HEK293T (cell line): Measurements from ENCODE around the gene TENM3.

ENCODE experiments used
- CTCF ChIA-PET: fragments of 350-600 bp; formaldehyde crosslinking; extraction: SDS; loops from one replicate; lab custom pipeline; 2021; ENCODE audit warnings: antibody characterized with exemption, inconsistent platforms; lab: Yijun Ruan, JAX
- POLR2A ChIA-PET: fragments of 350-600 bp; formaldehyde crosslinking; extraction: SDS; loops from one replicate; lab custom pipeline; 2020; ENCODE audit warnings: antibody characterized with exemption, inconsistent platforms; lab: Yijun Ruan, JAX
- DNase-seq: peaks from one replicate; pipeline ENCODE4 v3.0.0; 2012; ENCODE audit warnings: mixed read lengths; ENCODE audit errors: extremely low spot score
- ARNT ChIP-seq: fragments of 450-650 bp; IDR thresholded peaks from 2 replicates; pipeline ENCODE4 v1.6.1; 2017; ENCODE audit warnings: mild to moderate bottlenecking
- BHLHE40 ChIP-seq: fragments of 450-650 bp; IDR thresholded peaks from 2 replicates; pipeline ENCODE4 v1.6.1; 2016; ENCODE audit warnings: mild to moderate bottlenecking, moderate library complexity, borderline replicate concordance
- CTBP1 ChIP-seq: fragments of 450-650 bp; IDR thresholded peaks from 2 replicates; pipeline ENCODE4 v1.6.1; 2016; ENCODE audit warnings: borderline replicate concordance
- ELF4 ChIP-seq: fragments of 450-650 bp; IDR thresholded peaks from 2 replicates; pipeline ENCODE4 v1.6.1; 2017; ENCODE audit warnings: antibody characterized with exemption
- FOXA1 ChIP-seq: fragments of 450-650 bp; IDR thresholded peaks from 2 replicates; pipeline ENCODE4 v1.6.1; 2016; ENCODE audit warnings: mild to moderate bottlenecking
- FOXK2 ChIP-seq: fragments of 450-650 bp; IDR thresholded peaks from 2 replicates; pipeline ENCODE4 v1.6.1; 2016; ENCODE audit warnings: mild to moderate bottlenecking
- FOXM1 ChIP-seq: fragments of 450-650 bp; IDR thresholded peaks from 2 replicates; pipeline ENCODE4 v1.6.1; 2017; ENCODE audit warnings: mild to moderate bottlenecking, borderline replicate concordance
- HDGF ChIP-seq: fragments of 450-650 bp; IDR thresholded peaks from 2 replicates; pipeline ENCODE4 v1.6.1; 2017; ENCODE audit warnings: antibody characterized with exemption, borderline replicate concordance
- L3MBTL2 ChIP-seq: fragments of 450-650 bp; conservative IDR thresholded peaks from 2 replicates; pipeline ENCODE4 v1.6.1; 2016; ENCODE audit warnings: mild to moderate bottlenecking
- LEF1 ChIP-seq: fragments of 450-650 bp; IDR thresholded peaks from 2 replicates; pipeline ENCODE4 v1.6.1; 2017; ENCODE audit warnings: mild to moderate bottlenecking, borderline replicate concordance
- NFRKB ChIP-seq: fragments of 450-650 bp; IDR thresholded peaks from 2 replicates; pipeline ENCODE4 v1.6.1; 2016; ENCODE audit warnings: mild to moderate bottlenecking, moderate library complexity
- SP1 ChIP-seq: fragments of 450-650 bp; IDR thresholded peaks from 2 replicates; pipeline ENCODE4 v1.6.1; 2017
- TARDBP ChIP-seq: fragments of 450-650 bp; IDR thresholded peaks from 2 replicates; pipeline ENCODE4 v1.6.1; 2016
- ZNF384 ChIP-seq: fragments of 450-650 bp; IDR thresholded peaks from 2 replicates; pipeline ENCODE4 v1.6.1; 2016
- TF ChIP-seq, protein P1 (sequence below): fragments of 450-650 bp; IDR thresholded peaks from 2 replicates; pipeline ENCODE4 v1.6.1; 2016

Gene TENM3

DNA sequence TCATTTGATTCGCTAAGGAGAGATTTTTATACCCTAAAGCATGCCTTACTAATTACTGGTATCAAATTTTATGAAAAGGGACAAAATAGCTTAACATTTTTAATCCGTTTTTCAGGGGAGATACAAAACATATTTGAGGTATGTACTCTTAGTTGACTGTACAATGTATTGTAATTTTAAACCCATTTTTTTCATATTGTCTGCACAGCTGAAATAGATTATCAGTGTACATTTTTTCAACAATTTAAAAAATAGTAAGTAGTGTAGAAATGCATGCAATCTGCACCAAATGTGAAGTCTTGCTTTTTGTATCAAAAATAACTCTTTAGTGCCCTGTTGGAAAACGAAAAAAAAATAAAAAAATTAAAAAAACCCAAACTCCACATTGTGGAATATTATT is 82.2 kb downstream of the TENM3 start:
- DNase-seq: no peak
- CTCF ChIA-PET: no interaction called here
- TF ChIP-seq L3MBTL2 (no peak), TARDBP (no peak), SP1 (no peak), HDGF (no peak), ELF4 (no peak), FOXK2 (no peak)
- TF ChIP-seq, protein P1, sequence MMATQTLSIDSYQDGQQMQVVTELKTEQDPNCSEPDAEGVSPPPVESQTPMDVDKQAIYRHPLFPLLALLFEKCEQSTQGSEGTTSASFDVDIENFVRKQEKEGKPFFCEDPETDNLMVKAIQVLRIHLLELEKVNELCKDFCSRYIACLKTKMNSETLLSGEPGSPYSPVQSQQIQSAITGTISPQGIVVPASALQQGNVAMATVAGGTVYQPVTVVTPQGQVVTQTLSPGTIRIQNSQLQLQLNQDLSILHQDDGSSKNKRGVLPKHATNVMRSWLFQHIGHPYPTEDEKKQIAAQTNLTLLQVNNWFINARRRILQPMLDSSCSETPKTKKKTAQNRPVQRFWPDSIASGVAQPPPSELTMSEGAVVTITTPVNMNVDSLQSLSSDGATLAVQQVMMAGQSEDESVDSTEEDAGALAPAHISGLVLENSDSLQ: no peak
- POLR2A ChIA-PET: no interaction called here

DNA sequence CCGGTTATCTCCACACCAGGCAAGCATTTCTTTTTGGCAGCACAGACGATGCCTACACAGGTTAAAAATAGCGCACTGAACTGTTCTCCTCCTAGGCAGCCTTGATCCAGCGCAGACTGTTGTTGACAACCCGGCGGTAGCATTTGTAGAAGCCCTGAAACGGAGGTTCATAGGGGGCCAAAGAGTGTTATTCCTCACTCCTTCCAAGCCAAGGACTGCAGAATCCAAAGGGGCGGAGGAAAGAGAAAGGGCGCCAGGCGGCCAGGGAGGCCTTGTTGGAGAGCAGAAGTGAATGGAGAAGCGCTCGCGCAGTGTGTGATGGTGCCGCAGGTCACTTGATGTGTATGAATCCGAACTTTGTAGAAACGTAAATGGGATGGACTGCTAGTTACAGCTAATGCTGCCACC is 82.7 kb downstream of the TENM3 start:
- ChIA-PET POLR2A (no interaction called here), CTCF (no interaction called here)
- no peak for DNase-seq
- TF ChIP-seq FOXK2 (no peak), BHLHE40 (no peak), ARNT (no peak), CTBP1 (no peak), SP1 (no peak)

DNA sequence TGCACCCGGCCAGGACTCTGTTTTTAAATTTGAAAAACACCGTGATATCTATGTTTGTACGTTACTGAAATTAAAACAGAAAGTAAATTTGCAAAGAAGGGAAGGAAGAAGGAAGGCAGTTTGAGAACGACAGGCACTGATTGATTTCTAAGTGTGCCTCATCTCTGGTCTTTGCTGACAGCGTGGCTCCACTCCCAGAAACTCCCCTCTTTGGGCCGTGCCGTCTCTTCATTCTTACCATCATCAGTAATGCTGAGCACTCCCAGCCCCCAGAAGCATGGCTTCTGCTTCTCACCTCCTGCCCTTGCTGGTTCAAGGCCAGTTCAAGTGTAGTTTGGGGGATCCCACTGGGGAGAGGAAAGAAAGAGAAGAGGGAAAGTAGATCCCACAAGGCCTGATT is 85.3 kb downstream of the TENM3 start:
- no peak for TF ChIP-seq CTBP1
- TF ChIP-seq L3MBTL2: no peak
- no peak for TF ChIP-seq LEF1
- TF ChIP-seq SP1: no peak
- no peak for TF ChIP-seq TARDBP
- TF ChIP-seq, protein P1: no peak
- TF ChIP-seq NFRKB: no peak
- TF ChIP-seq FOXA1: no peak
- no peak for TF ChIP-seq ARNT
- no peak for TF ChIP-seq HDGF
- no peak for TF ChIP-seq FOXM1
- no peak for DNase-seq
- POLR2A ChIA-PET: no interaction called here
- CTCF ChIA-PET: no interaction called here

DNA sequence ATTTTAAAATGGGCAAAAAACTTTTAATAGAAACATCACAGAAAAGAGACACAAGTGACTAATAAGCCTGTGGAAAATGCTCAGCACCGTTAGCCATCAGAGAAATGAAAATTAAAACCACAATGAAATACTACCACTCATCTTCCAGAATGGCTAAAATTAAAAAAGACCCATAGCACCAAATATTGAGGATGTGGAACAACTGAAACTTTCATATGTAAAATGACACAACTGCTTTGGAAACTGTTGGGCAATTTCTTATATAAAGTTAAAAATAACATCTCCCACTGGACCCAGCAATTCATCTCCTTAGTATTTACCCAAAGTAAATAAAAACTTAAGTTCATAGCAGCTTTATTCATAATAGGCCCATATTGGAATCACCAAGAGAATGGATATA is 94.2 kb downstream of the TENM3 start:
- ChIA-PET POLR2A (no interaction called here), CTCF (no interaction called here)
- DNase-seq: no peak
- TF ChIP-seq ELF4 (no peak), BHLHE40 (no peak), HDGF (no peak), TARDBP (no peak), ZNF384 (no peak), ARNT (no peak), LEF1 (no peak), FOXK2 (no peak), FOXA1 (no peak)
- TF ChIP-seq, protein P1: no peak

DNA sequence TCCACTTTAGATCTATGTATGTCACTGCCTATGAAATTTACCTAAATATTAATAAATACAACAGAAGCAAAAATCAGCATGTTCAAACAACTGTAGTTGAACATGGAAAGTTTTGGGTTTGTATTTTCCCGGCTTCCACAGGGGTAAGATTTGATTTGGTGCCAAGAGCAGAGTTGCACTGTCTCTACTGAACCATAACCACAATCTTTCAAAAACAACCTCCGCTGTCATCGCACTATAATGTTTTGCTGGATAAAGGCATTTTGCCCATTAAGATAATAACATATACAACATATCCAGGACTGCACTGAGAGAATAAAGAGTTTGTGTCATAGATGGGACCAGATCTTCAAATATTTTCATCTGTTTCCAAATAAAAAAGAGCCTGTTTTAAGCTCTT is 94.9 kb downstream of the TENM3 start:
- ChIA-PET POLR2A (no interaction called here), CTCF (no interaction called here)
- no peak for DNase-seq
- TF ChIP-seq ZNF384 (no peak), FOXA1 (no peak), SP1 (no peak), FOXM1 (no peak)

DNA sequence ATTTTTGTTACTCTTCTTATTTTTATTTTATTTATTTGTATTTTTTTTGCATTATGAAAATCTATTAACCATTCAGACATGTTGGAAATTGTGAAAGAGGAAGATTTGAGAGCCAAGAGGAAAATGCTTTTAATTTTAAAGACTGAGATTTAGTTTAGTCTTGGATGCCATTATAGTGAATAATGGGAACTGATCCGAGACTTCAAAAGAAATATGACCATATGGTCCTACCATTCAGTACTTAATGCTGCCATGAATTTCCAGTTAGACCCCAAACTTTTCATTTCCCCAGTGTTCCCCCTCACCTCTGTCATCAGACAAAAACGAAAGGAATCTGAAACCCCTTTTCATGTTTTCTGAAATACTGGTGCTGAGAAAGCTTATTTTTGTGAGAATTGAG is 95.5 kb downstream of the TENM3 start:
- ChIA-PET POLR2A (no interaction called here), CTCF (no interaction called here)
- TF ChIP-seq NFRKB: no peak
- TF ChIP-seq, protein P1: no peak
- DNase-seq: no peak

DNA sequence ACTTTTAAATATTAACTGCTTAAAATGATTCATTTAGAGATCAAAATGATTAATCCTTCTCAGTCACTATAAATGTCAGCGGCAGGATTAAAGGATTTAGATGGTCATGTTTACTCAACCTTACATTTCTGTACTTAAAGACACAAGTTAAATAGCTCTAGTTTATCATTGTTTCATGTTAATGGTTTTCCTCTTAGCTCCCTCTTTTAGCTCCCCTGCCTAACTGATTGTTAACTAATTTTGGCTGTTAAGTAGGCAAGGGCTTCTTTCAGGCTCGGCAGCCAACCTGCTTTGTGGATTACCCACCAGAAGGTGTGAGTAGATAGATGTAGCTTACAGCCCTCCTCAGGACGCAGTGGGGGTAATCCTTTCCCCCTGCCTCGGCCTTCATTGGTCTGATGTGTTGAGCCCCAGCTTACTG is 96.0 kb downstream of the TENM3 start:
- no peak for DNase-seq
- ChIA-PET POLR2A (no interaction called here), CTCF (no interaction called here)
- no peak for TF ChIP-seq SP1
- TF ChIP-seq, protein P1: peak; percentile 63; the same call in 1 of the 2 replicates
